Measurements from ENCODE around the gene UBC.

The UBC gene

DNA sequence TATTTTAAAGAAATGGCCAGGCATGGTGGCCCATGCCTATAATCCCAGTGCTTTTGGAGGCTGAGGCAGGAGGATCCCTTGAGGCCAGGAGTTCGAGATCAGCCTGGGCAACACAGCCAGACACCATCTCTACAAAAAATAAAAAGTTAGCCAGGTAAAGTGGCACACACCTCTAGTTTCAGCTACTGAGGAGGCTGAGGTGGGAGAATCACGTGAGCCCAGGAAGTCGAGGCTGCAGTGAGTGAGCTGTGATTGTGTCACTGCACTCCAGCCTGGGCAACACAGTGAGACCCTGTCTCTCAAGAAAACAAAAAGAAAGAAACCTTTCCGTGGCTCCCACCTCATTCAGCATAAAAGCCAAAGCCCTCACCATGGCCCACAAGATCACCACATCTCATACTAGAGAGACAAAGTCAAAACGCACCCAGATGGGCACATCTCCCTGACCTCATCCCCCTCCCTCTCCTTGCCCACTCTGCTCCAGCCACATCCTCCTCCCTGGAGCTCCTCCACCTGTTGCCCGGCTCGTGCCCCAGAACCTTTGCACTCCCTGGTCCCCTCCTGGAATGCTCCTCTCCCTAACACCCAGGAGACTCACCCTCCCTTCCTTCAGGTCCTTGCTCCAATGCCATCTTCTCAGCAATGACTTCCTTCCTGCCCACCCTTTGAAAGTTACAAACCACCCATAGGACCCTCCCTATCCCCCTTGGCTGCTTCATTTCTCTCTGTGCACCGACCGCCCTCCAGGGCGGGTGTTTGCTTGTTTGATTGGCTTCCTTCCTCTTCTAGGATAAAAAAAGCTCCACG is 46.0 kb downstream of the UBC start:
- H3K27me3 ChIP-seq (ENCODE audit: insufficient read depth, low read length), result no peaks in the 10 kb centered on the region
- no peaks in the 10 kb centered on the region for H3K79me2 ChIP-seq (ENCODE audit: control insufficient read depth, insufficient read depth, low read length, unreplicated experiment)
- H3K27ac ChIP-seq (ENCODE audit: low read depth, low read length), result no peak overlapping the region
- H2AFZ ChIP-seq (ENCODE audit: low read length, unreplicated experiment), result no peak overlapping the region
- no peak overlapping the region for H3K4me3 ChIP-seq (ENCODE audit: low read depth, low read length)
- H3K36me3 ChIP-seq (ENCODE audit: insufficient read depth, low read length), result no peaks in the 10 kb centered on the region
- peaks cover 4% of the 10 kb centered on the region for H3K4me1 ChIP-seq (ENCODE audit: control insufficient read depth, insufficient read depth, low read length, unreplicated experiment)

DNA sequence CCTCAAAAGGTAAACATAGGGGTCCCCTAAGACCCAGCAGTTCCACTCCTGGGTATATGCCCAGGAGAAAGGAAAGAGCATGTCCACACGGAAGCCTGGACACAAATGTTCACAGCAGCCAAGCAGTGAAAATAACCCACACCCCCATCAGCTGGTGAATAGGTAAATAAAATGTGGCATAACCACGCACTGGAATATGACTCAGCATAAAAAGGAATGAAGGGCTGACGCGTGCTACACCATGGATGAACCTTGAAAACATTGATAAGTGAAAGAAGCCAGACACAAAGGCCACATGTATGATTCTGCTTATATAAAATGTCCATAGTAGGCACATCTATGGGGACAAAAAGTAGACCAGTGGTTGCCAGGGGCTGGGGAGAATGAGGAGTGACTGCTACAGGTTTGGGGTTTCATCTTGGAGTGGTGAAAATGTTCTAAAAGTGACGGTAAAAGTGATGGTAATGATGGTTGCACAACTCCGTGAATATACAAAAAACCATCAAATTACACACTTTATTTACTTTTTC is 47.0 kb downstream of the UBC start:
- no peaks in the 10 kb centered on the region for H3K27me3 ChIP-seq (ENCODE audit: insufficient read depth, low read length)
- H3K27ac ChIP-seq (ENCODE audit: low read depth, low read length), result peak overlapping the region; percentile 24; the same call in 1 of the 2 replicates
- H3K79me2 ChIP-seq (ENCODE audit: control insufficient read depth, insufficient read depth, low read length, unreplicated experiment), result peaks cover 6% of the 10 kb centered on the region
- H2AFZ ChIP-seq (ENCODE audit: low read length, unreplicated experiment), result peak overlapping the region; percentile 7
- peaks cover 8% of the 10 kb centered on the region for H3K4me1 ChIP-seq (ENCODE audit: control insufficient read depth, insufficient read depth, low read length, unreplicated experiment)
- H3K36me3 ChIP-seq (ENCODE audit: insufficient read depth, low read length), result no peaks in the 10 kb centered on the region
- no peak overlapping the region for H3K4me3 ChIP-seq (ENCODE audit: low read depth, low read length)

- no peaks in the 10 kb centered on the region for H3K27me3 ChIP-seq (ENCODE audit: insufficient read depth, low read length)
- H3K36me3 ChIP-seq (ENCODE audit: insufficient read depth, low read length), result no peaks in the 10 kb centered on the region
- H3K4me1 ChIP-seq (ENCODE audit: control insufficient read depth, insufficient read depth, low read length, unreplicated experiment), result peaks cover 13% of the 10 kb centered on the region
- H3K27ac ChIP-seq (ENCODE audit: low read depth, low read length), result 0 out of 2 replicates have a peak overlapping the region, but pooled peaks have one; percentile 24
- no peak overlapping the region for H2AFZ ChIP-seq (ENCODE audit: low read length, unreplicated experiment)
- peaks cover 7% of the 10 kb centered on the region for H3K79me2 ChIP-seq (ENCODE audit: control insufficient read depth, insufficient read depth, low read length, unreplicated experiment)
- H3K4me3 ChIP-seq (ENCODE audit: low read depth, low read length), result no peak overlapping the region
Observed at GRCh38 chr12:124866883-124867400, 47.5 kb downstream of the UBC start.

GRCh38 chr12:124866195-124866882 is 48.1 kb downstream of the UBC start:
- H3K79me2 ChIP-seq (ENCODE audit: control insufficient read depth, insufficient read depth, low read length, unreplicated experiment), result peaks cover 7% of the 10 kb centered on the region
- H3K4me1 ChIP-seq (ENCODE audit: control insufficient read depth, insufficient read depth, low read length, unreplicated experiment), result peaks cover 18% of the 10 kb centered on the region
- H3K36me3 ChIP-seq (ENCODE audit: insufficient read depth, low read length), result no peaks in the 10 kb centered on the region
- no peak overlapping the region for H3K27ac ChIP-seq (ENCODE audit: low read depth, low read length)
- no peak overlapping the region for H2AFZ ChIP-seq (ENCODE audit: low read length, unreplicated experiment)
- no peak overlapping the region for H3K4me3 ChIP-seq (ENCODE audit: low read depth, low read length)
- no peaks in the 10 kb centered on the region for H3K27me3 ChIP-seq (ENCODE audit: insufficient read depth, low read length)

GRCh38 chr12:124865728-124866127 is 48.7 kb downstream of the UBC start:
- H3K79me2 ChIP-seq (ENCODE audit: control insufficient read depth, insufficient read depth, low read length, unreplicated experiment), result peaks cover 7% of the 10 kb centered on the region
- peaks cover 18% of the 10 kb centered on the region for H3K4me1 ChIP-seq (ENCODE audit: control insufficient read depth, insufficient read depth, low read length, unreplicated experiment)
- no peak overlapping the region for H3K4me3 ChIP-seq (ENCODE audit: low read depth, low read length)
- no peaks in the 10 kb centered on the region for H3K27me3 ChIP-seq (ENCODE audit: insufficient read depth, low read length)
- no peak overlapping the region for H3K27ac ChIP-seq (ENCODE audit: low read depth, low read length)
- no peaks in the 10 kb centered on the region for H3K36me3 ChIP-seq (ENCODE audit: insufficient read depth, low read length)
- no peak overlapping the region for H2AFZ ChIP-seq (ENCODE audit: low read length, unreplicated experiment)

- no peaks in the 10 kb centered on the region for H3K36me3 ChIP-seq (ENCODE audit: insufficient read depth, low read length)
- peaks cover 18% of the 10 kb centered on the region for H3K4me1 ChIP-seq (ENCODE audit: control insufficient read depth, insufficient read depth, low read length, unreplicated experiment)
- H3K79me2 ChIP-seq (ENCODE audit: control insufficient read depth, insufficient read depth, low read length, unreplicated experiment), result peaks cover 7% of the 10 kb centered on the region
- H2AFZ ChIP-seq (ENCODE audit: low read length, unreplicated experiment), result peak overlapping the region; percentile 100
- no peaks in the 10 kb centered on the region for H3K27me3 ChIP-seq (ENCODE audit: insufficient read depth, low read length)
- peak overlapping the region; percentile 80 for H3K4me3 ChIP-seq (ENCODE audit: low read depth, low read length)
- peak overlapping the region; percentile 47; the same call in 1 of the 2 replicates for H3K27ac ChIP-seq (ENCODE audit: low read depth, low read length)
Observed at GRCh38 chr12:124864326-124864752, 50.1 kb downstream of the UBC start.

DNA sequence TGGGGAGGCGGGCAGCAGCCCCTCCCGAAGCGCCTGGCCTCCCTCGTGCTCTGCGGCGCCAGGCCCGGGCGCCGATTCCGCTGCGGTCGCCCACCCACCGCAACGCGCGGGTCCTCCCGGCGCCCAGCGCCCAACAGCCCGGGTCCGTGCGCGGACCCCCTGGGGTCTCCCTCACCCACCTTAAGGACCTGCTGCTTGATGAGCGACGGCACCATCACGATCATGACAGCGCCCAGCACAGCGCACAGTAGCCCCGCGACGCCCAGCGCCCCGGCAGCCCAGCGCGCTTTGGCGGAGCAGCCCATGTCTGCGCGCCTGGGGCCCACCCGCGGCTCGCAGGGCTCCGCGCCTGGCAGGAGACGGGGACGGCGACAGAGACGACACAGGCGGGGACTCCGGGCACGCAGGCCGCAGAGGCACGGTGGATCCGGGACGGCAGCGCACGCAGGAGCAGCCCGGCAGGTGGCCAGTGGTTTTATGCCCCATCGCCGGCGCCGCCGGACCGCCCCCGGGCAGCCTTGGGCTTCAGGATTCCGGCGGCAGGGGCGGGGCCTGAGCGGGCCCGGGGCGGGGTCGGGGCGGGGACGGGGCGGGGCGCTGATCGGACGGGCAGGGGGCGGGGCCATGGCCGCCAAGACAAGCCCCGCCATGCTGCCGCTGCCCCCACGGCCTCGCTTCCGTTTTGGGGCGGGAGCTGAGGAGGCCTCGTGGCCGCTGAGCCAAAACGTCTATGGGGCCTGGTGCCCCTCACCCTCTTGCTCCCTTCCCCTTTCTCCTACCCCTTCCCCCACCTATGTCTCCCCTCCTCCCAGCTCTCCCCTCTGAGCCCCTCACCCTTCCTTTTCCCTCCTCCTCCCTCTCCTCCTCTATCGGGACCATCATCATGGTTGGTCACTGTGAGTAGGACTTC is 50.8 kb downstream of the UBC start, which contains the start of gene SCARB1:
Gene SCARB1 (minus strand): TSS at position 449 of the 910 bp plus-strand sequence. CDS start 144 bp downstream, at position 305.
- H3K79me2 ChIP-seq (ENCODE audit: control insufficient read depth, insufficient read depth, low read length, unreplicated experiment), result peaks cover 7% of the 10 kb centered on the region
- H3K4me1 ChIP-seq (ENCODE audit: control insufficient read depth, insufficient read depth, low read length, unreplicated experiment), result peaks cover 18% of the 10 kb centered on the region
- H3K36me3 ChIP-seq (ENCODE audit: insufficient read depth, low read length), result no peaks in the 10 kb centered on the region
- no peaks in the 10 kb centered on the region for H3K27me3 ChIP-seq (ENCODE audit: insufficient read depth, low read length)
- peak within 1 kb of the TSS; percentile 100 for H2AFZ ChIP-seq (ENCODE audit: low read length, unreplicated experiment)
- peak within 1 kb of the TSS; percentile 80 for H3K4me3 ChIP-seq (ENCODE audit: low read depth, low read length)
- peak within 1 kb of the TSS; percentile 47; the same call in 1 of the 2 replicates for H3K27ac ChIP-seq (ENCODE audit: low read depth, low read length)

DNA sequence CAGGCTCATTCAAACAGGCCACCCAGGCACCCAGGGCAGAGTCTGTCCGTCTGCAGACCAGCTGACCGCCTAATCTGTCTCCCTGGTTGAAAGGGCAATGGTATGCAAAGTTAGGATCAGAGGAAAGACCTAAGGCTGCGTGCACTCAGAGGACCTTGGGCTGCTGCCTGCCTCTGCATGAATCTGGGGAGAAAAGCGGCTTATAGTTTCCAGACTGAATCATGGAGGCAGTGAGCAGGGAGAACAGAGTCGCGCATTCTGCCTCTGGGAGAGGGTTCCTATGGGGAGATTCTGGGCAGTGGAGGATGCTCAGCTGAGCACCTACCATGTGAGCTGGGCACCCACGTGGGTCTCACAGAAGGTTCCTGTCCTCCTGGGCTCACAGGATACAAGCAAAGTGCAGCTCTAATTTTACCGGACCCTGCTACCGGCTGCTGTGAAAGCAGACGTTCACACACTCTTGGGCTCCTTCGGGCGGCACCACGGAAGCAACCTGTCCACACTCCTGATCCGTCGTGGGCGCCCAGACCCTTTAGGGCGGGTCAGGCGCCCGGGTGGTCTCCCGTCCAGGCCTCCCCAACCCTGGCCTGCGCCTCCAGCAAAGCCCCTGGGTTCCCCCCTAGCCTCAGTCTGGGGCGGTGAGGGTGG is 51.6 kb downstream of the UBC start:
- H3K79me2 ChIP-seq (ENCODE audit: control insufficient read depth, insufficient read depth, low read length, unreplicated experiment), result peaks cover 7% of the 10 kb centered on the region
- no peaks in the 10 kb centered on the region for H3K36me3 ChIP-seq (ENCODE audit: insufficient read depth, low read length)
- H3K27me3 ChIP-seq (ENCODE audit: insufficient read depth, low read length), result no peaks in the 10 kb centered on the region
- H3K4me3 ChIP-seq (ENCODE audit: low read depth, low read length), result peak overlapping the region; percentile 80
- H3K27ac ChIP-seq (ENCODE audit: low read depth, low read length), result no peak overlapping the region
- peak overlapping the region; percentile 72 for H2AFZ ChIP-seq (ENCODE audit: low read length, unreplicated experiment)
- H3K4me1 ChIP-seq (ENCODE audit: control insufficient read depth, insufficient read depth, low read length, unreplicated experiment), result peaks cover 18% of the 10 kb centered on the region

DNA sequence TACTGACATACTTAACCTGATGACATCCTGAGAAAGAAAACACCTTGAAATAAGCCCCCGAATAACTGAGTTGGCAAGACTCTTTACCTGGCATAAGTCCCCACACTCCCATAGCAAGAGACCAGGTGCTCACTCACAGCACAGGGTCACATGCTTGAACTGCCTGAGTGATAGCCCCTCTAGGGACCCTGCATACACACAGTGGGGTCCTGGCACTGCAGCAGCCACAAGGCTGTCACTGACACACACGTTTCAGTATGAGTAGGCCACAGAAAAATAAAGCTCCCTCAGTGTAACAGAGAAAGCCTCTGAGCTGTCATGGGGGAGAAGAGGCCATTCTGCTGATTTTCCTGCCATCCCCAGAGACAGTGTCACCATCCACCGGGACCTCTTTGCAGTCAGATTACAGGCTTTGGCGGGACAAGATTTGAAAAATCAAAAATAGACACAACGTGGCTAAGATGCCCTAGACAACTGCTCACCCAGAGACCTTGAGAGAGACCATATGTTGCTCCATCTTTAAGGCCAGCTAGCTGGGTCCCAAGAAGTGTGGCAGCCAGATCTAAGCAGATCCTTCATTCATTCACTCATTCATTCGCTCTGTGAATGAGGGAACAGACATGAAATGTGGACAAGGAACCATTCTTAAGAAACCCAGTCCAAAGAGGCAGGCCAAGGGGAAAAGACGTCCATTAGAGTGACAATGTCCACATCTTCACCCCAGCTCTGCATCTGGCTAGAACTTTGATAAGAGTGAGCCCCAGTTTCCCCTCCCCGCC is 52.4 kb downstream of the UBC start:
- peaks cover 7% of the 10 kb centered on the region for H3K79me2 ChIP-seq (ENCODE audit: control insufficient read depth, insufficient read depth, low read length, unreplicated experiment)
- no peaks in the 10 kb centered on the region for H3K36me3 ChIP-seq (ENCODE audit: insufficient read depth, low read length)
- H3K27me3 ChIP-seq (ENCODE audit: insufficient read depth, low read length), result no peaks in the 10 kb centered on the region
- H2AFZ ChIP-seq (ENCODE audit: low read length, unreplicated experiment), result no peak overlapping the region
- peak overlapping the region; percentile 80 for H3K4me3 ChIP-seq (ENCODE audit: low read depth, low read length)
- peaks cover 18% of the 10 kb centered on the region for H3K4me1 ChIP-seq (ENCODE audit: control insufficient read depth, insufficient read depth, low read length, unreplicated experiment)
- H3K27ac ChIP-seq (ENCODE audit: low read depth, low read length), result no peak overlapping the region
